ENCODE measurements around the gene FHIT. TPM values are rescaled to one million over a fixed set of nuclear protein-coding genes. Genes with fewer than 3 reads are reported as not detected.

The FHIT gene
- total RNA-seq, 2 donors from 2014 or later: 6.8 to 12.3 TPM

DNA sequence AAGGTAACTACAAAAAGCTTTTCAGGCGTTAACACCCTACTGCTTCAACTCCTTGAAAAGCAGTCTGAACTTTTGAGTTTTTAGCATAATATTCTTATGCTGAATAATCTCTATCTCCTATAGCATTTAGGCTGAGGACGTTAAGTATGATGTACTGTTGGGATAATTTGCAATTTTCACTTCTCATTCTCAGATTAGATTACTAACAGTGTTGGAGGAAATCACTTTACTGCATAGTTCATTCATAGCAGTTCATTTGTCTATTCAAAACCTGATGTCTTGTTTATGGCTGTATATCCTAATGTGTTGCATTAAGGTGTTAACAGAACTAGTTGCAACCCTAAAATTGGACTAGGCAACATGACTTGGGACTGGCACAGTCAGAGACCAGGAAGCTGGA lies 983.1 kb downstream of the FHIT start:
- H3K4me3 ChIP-seq (ENCODE audit: low read length): no peak overlapping the region
- no peaks in the 10 kb centered on the region for H3K27me3 ChIP-seq (ENCODE audit: control insufficient read depth, insufficient read depth, low read length, poor library complexity, severe bottlenecking)
- no peaks in the 10 kb centered on the region for H3K36me3 ChIP-seq (ENCODE audit: control insufficient read depth, insufficient read depth, low read length)
- TF ChIP-seq, protein P1, sequence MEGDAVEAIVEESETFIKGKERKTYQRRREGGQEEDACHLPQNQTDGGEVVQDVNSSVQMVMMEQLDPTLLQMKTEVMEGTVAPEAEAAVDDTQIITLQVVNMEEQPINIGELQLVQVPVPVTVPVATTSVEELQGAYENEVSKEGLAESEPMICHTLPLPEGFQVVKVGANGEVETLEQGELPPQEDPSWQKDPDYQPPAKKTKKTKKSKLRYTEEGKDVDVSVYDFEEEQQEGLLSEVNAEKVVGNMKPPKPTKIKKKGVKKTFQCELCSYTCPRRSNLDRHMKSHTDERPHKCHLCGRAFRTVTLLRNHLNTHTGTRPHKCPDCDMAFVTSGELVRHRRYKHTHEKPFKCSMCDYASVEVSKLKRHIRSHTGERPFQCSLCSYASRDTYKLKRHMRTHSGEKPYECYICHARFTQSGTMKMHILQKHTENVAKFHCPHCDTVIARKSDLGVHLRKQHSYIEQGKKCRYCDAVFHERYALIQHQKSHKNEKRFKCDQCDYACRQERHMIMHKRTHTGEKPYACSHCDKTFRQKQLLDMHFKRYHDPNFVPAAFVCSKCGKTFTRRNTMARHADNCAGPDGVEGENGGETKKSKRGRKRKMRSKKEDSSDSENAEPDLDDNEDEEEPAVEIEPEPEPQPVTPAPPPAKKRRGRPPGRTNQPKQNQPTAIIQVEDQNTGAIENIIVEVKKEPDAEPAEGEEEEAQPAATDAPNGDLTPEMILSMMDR (conservative IDR thresholded peaks at IDR 0.05): no peak
- 40% methylated on average over 2 of the region's 2 CpGs; no CpG with 5 or more reads in 1 of the 2 experiments for WGBS, 2 experiments (ENCODE audit: insufficient coverage in 1 of 2, insufficient read length in 1 of 2)
- Mint-ChIP-seq H3K27me3 (ENCODE audit: insufficient read depth) (no peaks in the 10 kb centered on the region), H3K4me1 (no peaks in the 10 kb centered on the region), H3K9me3 (peaks cover 8% of the 10 kb centered on the region), H3K4me3 (no peak overlapping the region), H3K36me3 (ENCODE audit: low read depth) (no peaks in the 10 kb centered on the region), H3K27ac (no peak overlapping the region)
- H3K4me1 ChIP-seq (ENCODE audit: control insufficient read depth, insufficient read depth, low read length): no peaks in the 10 kb centered on the region
- DNase-seq: no peak
- peaks cover 3% of the 10 kb centered on the region for H3K9me3 ChIP-seq (ENCODE audit: control insufficient read depth, low read length)
- no peak overlapping the region for H3K9ac ChIP-seq (ENCODE audit: extremely low read depth, low read length, poor library complexity, severe bottlenecking)
- H3K27ac ChIP-seq (ENCODE audit: low read depth, low read length): no peak overlapping the region

DNA sequence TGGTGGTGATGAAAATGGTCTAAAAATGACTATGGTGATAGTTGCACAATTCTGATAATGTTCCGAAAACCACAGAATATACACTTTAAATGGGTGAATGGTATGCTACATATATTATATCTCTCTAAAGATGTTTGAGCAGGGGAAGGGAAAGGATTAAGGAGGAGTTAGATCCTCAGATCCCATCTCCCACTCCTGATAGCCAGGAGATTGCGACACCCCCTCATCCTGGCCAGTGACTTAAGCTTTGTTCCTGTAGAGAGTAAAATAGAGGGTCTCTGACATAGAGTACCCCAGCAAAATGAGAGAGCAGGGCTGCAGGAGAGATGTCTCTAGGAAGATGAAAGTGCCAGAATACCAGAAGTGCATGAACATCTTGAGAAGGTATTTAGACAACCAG lies 984.8 kb downstream of the FHIT start:
- 100% methylated on average over 2 of the region's 2 CpGs; no CpG with 5 or more reads in 1 of the 2 experiments for WGBS, 2 experiments (ENCODE audit: insufficient coverage in 1 of 2, insufficient read length in 1 of 2)
- H3K4me1 ChIP-seq (ENCODE audit: control insufficient read depth, insufficient read depth, low read length): no peaks in the 10 kb centered on the region

DNA sequence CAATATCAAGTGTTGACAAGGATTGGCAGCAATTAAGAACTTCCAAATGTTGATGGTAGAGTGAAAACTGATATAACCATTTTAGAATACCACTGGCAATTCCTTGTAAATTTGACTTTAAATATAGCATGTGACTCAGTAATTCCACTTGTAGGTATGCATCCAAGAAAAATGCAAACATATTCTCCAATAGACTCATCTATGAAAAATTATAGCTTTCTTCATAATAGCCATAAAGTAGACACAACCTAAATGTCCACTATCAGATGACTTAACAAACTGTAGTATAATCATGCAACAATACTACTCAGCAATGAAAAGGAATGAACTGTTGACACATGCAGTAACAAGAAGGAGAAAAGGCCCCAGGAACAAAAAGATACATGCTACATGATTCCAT lies 988.1 kb downstream of the FHIT start:
- Mint-ChIP-seq H3K9me3 (peaks cover 11% of the 10 kb centered on the region), H3K27ac (no peak overlapping the region), H3K4me3 (no peak overlapping the region), H3K36me3 (ENCODE audit: low read depth) (no peaks in the 10 kb centered on the region), H3K4me1 (peaks cover 18% of the 10 kb centered on the region), H3K27me3 (ENCODE audit: insufficient read depth) (no peaks in the 10 kb centered on the region)
- H3K27me3 ChIP-seq (ENCODE audit: control insufficient read depth, insufficient read depth, low read length, poor library complexity, severe bottlenecking): no peaks in the 10 kb centered on the region
- peaks cover 5% of the 10 kb centered on the region for H3K9me3 ChIP-seq (ENCODE audit: control insufficient read depth, low read length)
- H3K9ac ChIP-seq (ENCODE audit: extremely low read depth, low read length, poor library complexity, severe bottlenecking): no peak overlapping the region
- no peak overlapping the region for H3K27ac ChIP-seq (ENCODE audit: low read depth, low read length)
- TF ChIP-seq, protein P1 (conservative IDR thresholded peaks at IDR 0.05): no peak
- no peak for DNase-seq
- H3K4me1 ChIP-seq (ENCODE audit: control insufficient read depth, insufficient read depth, low read length): no peaks in the 10 kb centered on the region
- no peaks in the 10 kb centered on the region for H3K36me3 ChIP-seq (ENCODE audit: control insufficient read depth, insufficient read depth, low read length)
- H3K4me3 ChIP-seq (ENCODE audit: low read length): no peak overlapping the region

More for the DNA sequence above, 984.8 kb downstream of the FHIT start:
- Histone ChIP-seq H3K36me3 (ENCODE audit: control insufficient read depth, insufficient read depth, low read length) (no peaks in the 10 kb centered on the region), H3K4me3 (ENCODE audit: low read length) (no peak overlapping the region), H3K27ac (ENCODE audit: low read depth, low read length) (no peak overlapping the region), H3K27me3 (ENCODE audit: control insufficient read depth, insufficient read depth, low read length, poor library complexity, severe bottlenecking) (no peaks in the 10 kb centered on the region), H3K9me3 (ENCODE audit: control insufficient read depth, low read length) (peaks cover 5% of the 10 kb centered on the region), H3K9ac (ENCODE audit: extremely low read depth, low read length, poor library complexity, severe bottlenecking) (no peak overlapping the region)
- Mint-ChIP-seq H3K27ac (no peak overlapping the region), H3K27me3 (ENCODE audit: insufficient read depth) (no peaks in the 10 kb centered on the region), H3K4me3 (no peak overlapping the region), H3K4me1 (peaks cover 7% of the 10 kb centered on the region), H3K9me3 (peaks cover 9% of the 10 kb centered on the region), H3K36me3 (ENCODE audit: low read depth) (no peaks in the 10 kb centered on the region)
- no peak for DNase-seq
- TF ChIP-seq, protein P1 (conservative IDR thresholded peaks at IDR 0.05): no peak
